K562 (cell line): ENCODE data around the gene GOLIM4.

Experiments
- TCF7L2 ChIP-seq: fragments of 150-350 bp; IDR thresholded peaks from 2 replicates; pipeline ENCODE4 v1.6.1; 2016; ENCODE audit warnings: low read depth, mild to moderate bottlenecking, low read length, moderate library complexity
- TGIF2 ChIP-seq: sonication (generic); formaldehyde crosslinking; IDR thresholded peaks from 2 replicates; pipeline ENCODE4 v1.8.1; 2022; ENCODE audit warnings: mild to moderate bottlenecking, missing genetic modification reagents, moderate library complexity
- TF ChIP-seq, protein P1 (sequence below), 3 experiments: IDR thresholded peaks in 2 of 3; conservative IDR thresholded peaks in 1 of 3; 2 replicates each; pipeline ENCODE4 v1.5.1; 2011 to 2012; ENCODE audit warnings: low read length in 3 of 3, mild to moderate bottlenecking in 3 of 3, control low read depth in 2 of 3, improper control_type of control experiment in 1 of 3, inconsistent platforms in 1 of 3, low read depth in 1 of 3, mixed read lengths in 1 of 3, moderate library complexity in 1 of 3; ENCODE audit not compliant: insufficient read depth in 2 of 3

DNA sequence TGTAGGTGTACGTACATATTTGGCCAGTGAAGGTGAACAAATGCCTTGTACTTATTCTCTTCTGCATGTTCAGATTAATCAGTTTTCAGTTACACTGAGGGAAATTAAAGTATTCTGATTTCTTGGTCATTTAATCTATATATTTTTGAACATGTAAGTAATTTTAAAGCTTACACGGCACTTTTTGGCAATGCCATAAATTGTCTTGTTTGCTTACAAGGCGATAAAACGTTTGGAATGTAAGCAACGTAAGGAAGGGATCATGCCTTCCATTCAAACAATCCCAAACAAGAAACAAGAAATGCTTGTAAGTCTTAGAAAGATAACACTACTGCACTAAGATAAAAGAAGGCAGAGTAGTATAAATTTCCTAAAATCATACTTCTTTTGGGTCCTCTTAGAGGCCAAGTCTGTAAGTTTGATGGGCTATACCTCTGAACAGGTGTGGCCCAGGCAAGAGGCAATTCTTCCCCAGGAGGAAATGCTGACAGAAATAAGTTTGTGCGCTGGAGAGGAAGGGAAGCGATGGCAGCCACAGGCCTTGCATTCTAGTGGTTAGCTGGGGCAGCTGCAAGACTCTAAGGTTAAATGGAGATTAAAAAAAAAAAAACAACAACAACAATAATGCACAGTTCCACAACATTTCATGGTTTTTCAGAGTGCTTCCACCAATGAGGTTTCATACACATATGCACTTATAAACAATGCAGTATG lies 73.8 kb downstream of the GOLIM4 start:
- TF ChIP-seq, protein P1, sequence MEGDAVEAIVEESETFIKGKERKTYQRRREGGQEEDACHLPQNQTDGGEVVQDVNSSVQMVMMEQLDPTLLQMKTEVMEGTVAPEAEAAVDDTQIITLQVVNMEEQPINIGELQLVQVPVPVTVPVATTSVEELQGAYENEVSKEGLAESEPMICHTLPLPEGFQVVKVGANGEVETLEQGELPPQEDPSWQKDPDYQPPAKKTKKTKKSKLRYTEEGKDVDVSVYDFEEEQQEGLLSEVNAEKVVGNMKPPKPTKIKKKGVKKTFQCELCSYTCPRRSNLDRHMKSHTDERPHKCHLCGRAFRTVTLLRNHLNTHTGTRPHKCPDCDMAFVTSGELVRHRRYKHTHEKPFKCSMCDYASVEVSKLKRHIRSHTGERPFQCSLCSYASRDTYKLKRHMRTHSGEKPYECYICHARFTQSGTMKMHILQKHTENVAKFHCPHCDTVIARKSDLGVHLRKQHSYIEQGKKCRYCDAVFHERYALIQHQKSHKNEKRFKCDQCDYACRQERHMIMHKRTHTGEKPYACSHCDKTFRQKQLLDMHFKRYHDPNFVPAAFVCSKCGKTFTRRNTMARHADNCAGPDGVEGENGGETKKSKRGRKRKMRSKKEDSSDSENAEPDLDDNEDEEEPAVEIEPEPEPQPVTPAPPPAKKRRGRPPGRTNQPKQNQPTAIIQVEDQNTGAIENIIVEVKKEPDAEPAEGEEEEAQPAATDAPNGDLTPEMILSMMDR (IDR thresholded peaks at IDR 0.05 in 2 of 3, conservative IDR thresholded peaks at IDR 0.05 in 1 of 3; ENCODE audit: insufficient read depth in 2 of 3, low read depth in 1 of 3, low read length in 3 of 3), result no peak
- TF ChIP-seq TGIF2 (CRISPR knock-in tag), result no peak
- TF ChIP-seq TCF7L2, result no peak
